IMR-90 (cell line): Measurements from ENCODE around the gene ZBED1. TPM values are rescaled to one million over a fixed set of nuclear protein-coding genes. Genes with fewer than 3 reads are reported as not detected.

Experiments
- ATAC-seq: fragments of 200-7000 bp; cut with Tn5 transposase; 2 replicates; pipeline ENCODE4 v1.9.1; 2020; ENCODE audit warnings: low read depth, mild to moderate bottlenecking, moderate library complexity
- BruUV-seq: library from RNA; stranded (reverse); fragments of 400-500 nt; replicated peaks from 2 replicates; lab custom pipeline; 2021; lab: Mats Ljungman, UMichigan
- CTCF ChIA-PET: fragments of 300-600 bp; formaldehyde crosslinking; extraction: SDS; loops from one replicate; lab custom pipeline; 2021; ENCODE audit warnings: antibody characterized with exemption; lab: Yijun Ruan, JAX
- POLR2A ChIA-PET: fragments of 300-600 bp; sonication (Branson Sonifier 250); formaldehyde crosslinking; loops from one replicate; lab custom pipeline; 2022; ENCODE audit warnings: antibody characterized with exemption; ENCODE audit not compliant: unreplicated experiment; lab: Charles Lee
- DNase-seq: peaks from one replicate; pipeline ENCODE4 v3.0.0; 2013
- H2AFZ ChIP-seq: replicated peaks from 2 replicates; pipeline ENCODE3; 2013; ENCODE audit warnings: low read length, mild to moderate bottlenecking; ENCODE audit not compliant: poor library complexity
- H2AK5ac ChIP-seq: 2 replicates; pipeline ENCODE4 v1.6.1; 2013; ENCODE audit warnings: low read depth, low read length, inconsistent platforms
- H2AK9ac ChIP-seq: replicated peaks from 2 replicates; pipeline ENCODE3; 2013; ENCODE audit warnings: mild to moderate bottlenecking, low read depth, low read length, moderate library complexity; ENCODE audit not compliant: poor library complexity
- H2BK120ac ChIP-seq: 2 replicates; pipeline ENCODE4 v1.6.1; 2013; ENCODE audit warnings: low read depth, low read length, inconsistent platforms
- H2BK15ac ChIP-seq: 3 replicates; pipeline ENCODE4 v1.6.1; 2013; ENCODE audit warnings: low read depth, low read length, inconsistent platforms
- H2BK20ac ChIP-seq: 2 replicates; pipeline ENCODE4 v1.6.1; 2013; ENCODE audit warnings: low read depth, mild to moderate bottlenecking, inconsistent platforms, low read length, moderate library complexity
- H2BK5ac ChIP-seq: 2 replicates; pipeline ENCODE4 v1.6.1; 2013; ENCODE audit warnings: mild to moderate bottlenecking, low read depth, low read length, inconsistent platforms; ENCODE audit not compliant: poor library complexity, severe bottlenecking
- H3K14ac ChIP-seq: replicated peaks from 2 replicates; pipeline ENCODE4 v1.6.1; 2013; ENCODE audit warnings: low read depth, low read length, inconsistent platforms
- H3K18ac ChIP-seq: 2 replicates; pipeline ENCODE4 v1.6.1; 2013; ENCODE audit warnings: low read depth, low read length, control low read depth
- H3K23ac ChIP-seq: 2 replicates; pipeline ENCODE4 v1.6.1; 2013; ENCODE audit warnings: low read depth, low read length, inconsistent platforms
- H3K27ac ChIP-seq: 2 replicates; pipeline ENCODE4 v1.5.1; 2013; ENCODE audit warnings: mild to moderate bottlenecking, control low read depth, low read length; ENCODE audit not compliant: insufficient read depth
- H3K27me3 ChIP-seq: 2 replicates; pipeline ENCODE4 v1.6.1; 2013; ENCODE audit warnings: low read length; ENCODE audit not compliant: control insufficient read depth, insufficient read depth
- H3K36me3 ChIP-seq: 2 replicates; pipeline ENCODE4 v1.6.1; 2013; ENCODE audit warnings: low read length, mixed read lengths; ENCODE audit not compliant: control insufficient read depth, insufficient read depth
- H3K4ac ChIP-seq: 2 replicates; pipeline ENCODE4 v1.6.1; 2013; ENCODE audit warnings: low read depth, low read length, inconsistent platforms
- H3K4me1 ChIP-seq: 2 replicates; pipeline ENCODE4 v1.6.1; 2013; ENCODE audit warnings: low read length, mixed read lengths; ENCODE audit not compliant: control insufficient read depth, insufficient read depth
- H3K4me2 ChIP-seq: 2 replicates; pipeline ENCODE4 v1.6.1; 2013; ENCODE audit warnings: low read depth, mild to moderate bottlenecking, control low read depth, low read length, moderate library complexity
- H3K4me3 ChIP-seq: 2 replicates; pipeline ENCODE4 v1.5.1; 2013; ENCODE audit warnings: low read depth, mild to moderate bottlenecking, control low read depth, low read length, moderate library complexity; ENCODE audit not compliant: insufficient read depth
- H3K56ac ChIP-seq: 2 replicates; pipeline ENCODE4 v1.6.1; 2013; ENCODE audit warnings: low read length, inconsistent platforms; ENCODE audit not compliant: insufficient read depth; ENCODE audit errors: extremely low read depth
- H3K79me1 ChIP-seq, 2 experiments: 2 replicates each; pipeline ENCODE4 v1.6.1; 2013; ENCODE audit warnings: low read length in 2 of 2, inconsistent platforms in 1 of 2, low read depth in 1 of 2
- H3K9ac ChIP-seq: 2 replicates; pipeline ENCODE4 v1.6.1; 2013; ENCODE audit warnings: low read depth, low read length, control low read depth
- H3K9me1 ChIP-seq: 2 replicates; pipeline ENCODE4 v1.6.1; 2013; ENCODE audit warnings: low read length, inconsistent platforms; ENCODE audit not compliant: insufficient read depth
- H3K9me3 ChIP-seq: 2 replicates; pipeline ENCODE4 v1.6.1; 2013; ENCODE audit warnings: low read length; ENCODE audit not compliant: control insufficient read depth, insufficient read depth
- H4K20me1 ChIP-seq: 2 replicates; pipeline ENCODE4 v1.6.1; 2013; ENCODE audit warnings: low read length, inconsistent platforms; ENCODE audit not compliant: insufficient read depth
- H4K5ac ChIP-seq: 2 replicates; pipeline ENCODE4 v1.6.1; 2013; ENCODE audit warnings: mild to moderate bottlenecking, low read depth, low read length, control low read depth
- H4K8ac ChIP-seq, 2 experiments: 2 replicates each; pipeline ENCODE4 v1.6.1; 2013; ENCODE audit warnings: low read depth in 2 of 2, low read length in 2 of 2, control low read depth in 1 of 2, inconsistent platforms in 1 of 2
- H4K91ac ChIP-seq: 2 replicates; pipeline ENCODE4 v1.6.1; 2013; ENCODE audit warnings: low read depth, low read length, inconsistent platforms; ENCODE audit not compliant: insufficient read depth
- BHLHE40 ChIP-seq: fragments of 150-350 bp; IDR thresholded peaks from 2 replicates; pipeline ENCODE4 v1.6.1; 2016; ENCODE audit warnings: mild to moderate bottlenecking, low read depth, low read length
- CHD1 ChIP-seq: IDR thresholded peaks from 2 replicates; pipeline ENCODE4 v1.6.1; 2012; ENCODE audit warnings: low read depth, low read length, improper control_type of control experiment
- NFE2L2 ChIP-seq: fragments of 150-350 bp; IDR thresholded peaks from 2 replicates; pipeline ENCODE4 v1.6.1; 2016; ENCODE audit warnings: low read depth, mild to moderate bottlenecking, low read length
- RCOR1 ChIP-seq: IDR thresholded peaks from 2 replicates; pipeline ENCODE4 v1.6.1; 2012; ENCODE audit warnings: mild to moderate bottlenecking, low read length, improper control_type of control experiment; ENCODE audit not compliant: insufficient replicate concordance
- SMC3 ChIP-seq: fragments of 150-350 bp; IDR thresholded peaks from 2 replicates; pipeline ENCODE4 v1.6.1; 2016; ENCODE audit warnings: low read depth, mild to moderate bottlenecking, antibody characterized with exemption, low read length, moderate library complexity
- USF2 ChIP-seq: fragments of 150-350 bp; IDR thresholded peaks from 2 replicates; pipeline ENCODE4 v1.6.1; 2017; ENCODE audit warnings: mild to moderate bottlenecking, antibody characterized with exemption, low read length, low read depth
- WGBS, 2 experiments: methylation state at CpG; one replicate each; pipeline versions ENCODE4 v1.1.5 to v1.1.7; 2013; ENCODE audit warnings: missing lambda C conversion rate in 2 of 2; ENCODE audit not compliant: insufficient read length in 1 of 2; ENCODE audit errors: extremely low coverage in 2 of 2; 5-methylcytosine and 5-hydroxymethylcytosine counted together
- dilution Hi-C: fragments of 300-500 bp; cut with HindIII; formaldehyde crosslinking; loops from one replicate; pipeline ENCODE4 v1.14.3; 2018; ENCODE audit warnings: low sequenced_read_pairs; ENCODE audit not compliant: unreplicated experiment
- in situ Hi-C: fragments of 300-500 bp; cut with MboI; formaldehyde crosslinking; loops from 3 replicates; pipeline ENCODE4 v1.14.3; 2019; ENCODE audit warnings: low sequenced_read_pairs, inconsistent platforms, mixed read lengths
- intact Hi-C: fragments of 100-400 bp; cut with micrococcal nuclease; formaldehyde crosslinking; loops from 2 replicates; pipeline ENCODE4 v1.10.0; 2022
- polyA plus RNA-seq, 3 experiments: library from polyadenylated mRNA; depleted of rRNA; stranded (reverse); fragments of >200 nt; gene quantifications; 2 replicates each; pipeline ENCODE4 v1.2.3, GENCODE V29; 2012; ENCODE audit warnings: low replicate concordance in 1 of 3
- total RNA-seq: library from RNA; depleted of rRNA; stranded (reverse); fragments of >200 nt; gene quantifications from 2 replicates; pipeline ENCODE4 v1.2.3, GENCODE V29; 2012

ZBED1 gene
- total and polyA plus RNA-seq, 2 of the 4 experiments (the other 2 are of a cell fraction) = 13.1 to 21.5 TPM

- intact Hi-C loops = loop anchor here (5.0 kb wide), 1 partner anchor 98 kb away; no protein-coding TSS in a partner anchor
- no peak overlapping the region for H4K91ac ChIP-seq
- ATAC-seq (no peak), DNase-seq (no peak)
- no peak overlapping the region for H3K4me2 ChIP-seq
- H3K18ac ChIP-seq = no peak overlapping the region
- WGBS, 2 experiments = no CpG with 5 or more reads among the region's 5 CpGs
- peaks cover 24 to 52% of the 10 kb centered on the region in 2 experiments for H3K79me1 ChIP-seq
- no peak overlapping the region for H2BK5ac ChIP-seq
- no peak overlapping the region for H2BK120ac ChIP-seq
- H3K9me1 ChIP-seq = peaks cover 23% of the 10 kb centered on the region
- no peak overlapping the region for H3K27ac ChIP-seq
- no peak overlapping the region for H2BK15ac ChIP-seq
- no peak overlapping the region for H4K8ac ChIP-seq
- H4K5ac ChIP-seq = no peak overlapping the region
- H3K23ac ChIP-seq = no peak overlapping the region
- H4K20me1 ChIP-seq = peaks cover 30% of the 10 kb centered on the region
- TF ChIP-seq BHLHE40 (no peak), RCOR1 (no peak), NFE2L2 (no peak), USF2 (no peak), CHD1 (no peak), SMC3 (no peak)
- ChIA-PET CTCF (no interaction called here), POLR2A (no interaction called here)
- H3K14ac ChIP-seq = no peak overlapping the region
- H3K56ac ChIP-seq = no peak overlapping the region
- H3K4ac ChIP-seq = no peak overlapping the region
- dilution Hi-C loops = no loop called here
- no TSS peak for BruUV-seq
- H2AK9ac ChIP-seq = no peak overlapping the region
- H3K9ac ChIP-seq = no peak overlapping the region
- H3K4me1 ChIP-seq = 0 out of 2 replicates have a peak, but pooled peaks cover 1% of the 10 kb centered on the region
- no peak overlapping the region for H2AK5ac ChIP-seq
- no peaks in the 10 kb centered on the region for H3K27me3 ChIP-seq
- no peak overlapping the region for H3K4me3 ChIP-seq
- no peak overlapping the region for H2BK20ac ChIP-seq
- H3K36me3 ChIP-seq = peaks cover 9% of the 10 kb centered on the region
- in situ Hi-C loops = no loop called here
- H3K9me3 ChIP-seq = no peaks in the 10 kb centered on the region
- no peak overlapping the region for H2AFZ ChIP-seq
Measured at GRCh38 chrX:2450681-2451080, 50.1 kb downstream of the ZBED1 start.
